Measurements from ENCODE around the gene THAP7.

DNA sequence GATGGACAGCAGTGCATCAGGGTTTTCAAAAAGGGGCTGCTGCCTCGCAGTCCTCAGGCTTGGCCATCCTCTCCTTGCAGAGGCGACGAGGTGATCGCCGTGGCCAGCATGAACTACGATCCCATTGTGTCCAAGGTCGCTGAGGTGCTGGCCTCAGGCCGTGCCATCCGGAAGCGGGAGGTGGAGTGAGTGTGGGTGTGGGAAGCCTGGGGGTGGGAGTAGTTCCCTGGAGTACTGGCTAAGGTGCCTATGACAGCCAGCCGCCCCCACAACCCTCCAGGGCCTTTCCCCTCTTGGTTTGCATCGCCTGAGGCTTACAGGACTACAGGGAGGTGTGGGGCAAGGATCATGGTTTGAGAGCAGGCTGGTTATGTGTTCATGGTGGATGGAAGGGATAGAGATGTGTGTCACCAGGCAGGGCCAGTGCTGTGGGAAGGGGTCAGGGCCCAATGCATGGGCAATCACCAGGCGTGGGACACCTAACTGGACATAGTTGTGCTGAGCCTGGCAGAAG, 21.9 kb downstream of the THAP7 start:
- TF ChIP-seq, protein P1, sequence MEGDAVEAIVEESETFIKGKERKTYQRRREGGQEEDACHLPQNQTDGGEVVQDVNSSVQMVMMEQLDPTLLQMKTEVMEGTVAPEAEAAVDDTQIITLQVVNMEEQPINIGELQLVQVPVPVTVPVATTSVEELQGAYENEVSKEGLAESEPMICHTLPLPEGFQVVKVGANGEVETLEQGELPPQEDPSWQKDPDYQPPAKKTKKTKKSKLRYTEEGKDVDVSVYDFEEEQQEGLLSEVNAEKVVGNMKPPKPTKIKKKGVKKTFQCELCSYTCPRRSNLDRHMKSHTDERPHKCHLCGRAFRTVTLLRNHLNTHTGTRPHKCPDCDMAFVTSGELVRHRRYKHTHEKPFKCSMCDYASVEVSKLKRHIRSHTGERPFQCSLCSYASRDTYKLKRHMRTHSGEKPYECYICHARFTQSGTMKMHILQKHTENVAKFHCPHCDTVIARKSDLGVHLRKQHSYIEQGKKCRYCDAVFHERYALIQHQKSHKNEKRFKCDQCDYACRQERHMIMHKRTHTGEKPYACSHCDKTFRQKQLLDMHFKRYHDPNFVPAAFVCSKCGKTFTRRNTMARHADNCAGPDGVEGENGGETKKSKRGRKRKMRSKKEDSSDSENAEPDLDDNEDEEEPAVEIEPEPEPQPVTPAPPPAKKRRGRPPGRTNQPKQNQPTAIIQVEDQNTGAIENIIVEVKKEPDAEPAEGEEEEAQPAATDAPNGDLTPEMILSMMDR (IDR thresholded peaks at IDR 0.05), result no peak
- TF ChIP-seq POLR2A (IDR thresholded peaks at IDR 0.05), result no peak
